GM12891 (cell line): ENCODE measurements around the gene PSMB4.

Experiments
- POLR2A ChIP-seq: IDR thresholded peaks from 2 replicates; pipeline ENCODE4 v1.6.1; 2011; ENCODE audit warnings: low read depth, low read length, control low read depth
- POLR2AphosphoS5 ChIP-seq: IDR thresholded peaks from 2 replicates; pipeline ENCODE4 v1.6.1; 2011; ENCODE audit warnings: low read depth, low read length, control low read depth

GRCh38 chr1:151428068-151428467, 28.7 kb downstream of the PSMB4 start:
- TF ChIP-seq POLR2AphosphoS5 (no peak), POLR2A (no peak)
